Stimulated activated CD8-positive, alpha-beta memory T cell treated with anti-CD3 and anti-CD28 coated beads, Interleukin-7, amount 100 ng/mL, for 24 hours (primary cell): ENCODE data around the gene ULBP1.
"Not testable (repeated sequence)": the region's sequence is repeated elsewhere in the genome, so short reads cannot be mapped to it uniquely, and the experiment has no call there.

Experiments
- DNase-seq: peaks from one replicate; pipeline ENCODE4 v3.0.0-alpha.2; 2020; ENCODE audit warnings: low read depth

The ULBP1 gene

DNA sequence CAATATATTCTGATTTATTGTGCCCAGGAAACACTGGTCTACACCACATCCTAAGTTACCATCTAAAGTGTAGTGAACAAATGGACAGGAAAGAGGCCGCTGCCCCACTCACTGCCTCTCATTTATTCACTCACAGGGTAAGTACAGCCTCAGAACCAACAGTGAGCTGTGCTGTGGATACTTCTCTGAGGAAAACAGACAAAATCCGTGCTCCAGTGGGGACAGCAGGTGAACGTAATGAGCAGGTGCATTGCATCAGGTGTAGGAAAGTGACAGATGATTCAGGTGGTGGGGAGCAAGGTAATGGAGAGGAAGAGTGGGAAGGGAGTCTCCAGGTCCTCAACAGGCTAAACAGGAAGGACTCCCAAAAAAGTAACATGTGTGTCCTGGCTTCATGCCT, 30.3 kb upstream of the ULBP1 start:
- no peak for DNase-seq

DNA sequence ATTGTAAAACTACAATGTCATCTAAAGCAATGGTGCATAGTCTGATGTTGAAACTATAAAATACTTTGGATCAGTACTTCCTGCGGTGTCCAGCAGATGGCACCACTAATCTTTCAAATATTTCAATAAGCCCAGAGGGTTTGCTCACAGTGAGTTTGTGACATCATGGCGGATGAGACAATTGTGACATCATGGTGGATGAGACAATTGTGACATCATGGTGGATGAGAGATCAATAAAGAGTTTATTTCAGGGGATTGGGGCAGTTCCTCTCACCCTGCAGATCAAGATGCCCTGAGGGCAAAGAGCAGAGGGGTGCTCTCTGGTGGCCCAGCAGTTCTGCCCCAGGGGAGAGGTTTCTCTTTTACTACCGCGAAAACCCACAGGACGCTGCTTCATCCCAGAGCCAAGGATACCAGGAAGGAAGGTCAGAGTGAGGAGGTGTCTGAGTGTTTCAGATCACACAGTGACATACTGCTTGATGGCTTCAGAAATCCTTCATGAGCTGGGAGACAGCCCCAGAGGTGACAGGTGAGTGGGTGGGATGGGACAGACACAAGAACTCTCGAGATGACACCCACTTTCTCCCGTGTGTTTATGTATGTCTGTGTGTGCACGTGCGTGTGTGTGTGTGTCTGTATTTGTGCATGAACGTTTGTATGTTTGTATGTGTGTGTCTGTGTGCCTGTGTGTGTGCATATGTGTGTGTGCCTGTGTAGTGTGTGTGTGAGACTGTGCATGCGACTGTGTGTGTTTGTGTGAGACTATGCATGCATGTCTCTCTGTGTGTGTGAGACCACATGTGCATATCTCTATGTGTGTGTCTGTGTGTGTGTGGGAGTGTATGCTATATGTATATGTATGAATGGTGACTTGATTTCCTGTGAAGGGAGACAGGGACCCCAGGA, 29.2 kb upstream of the ULBP1 start:
- peak; percentile 51 for DNase-seq

- DNase-seq = no peak
Observed at GRCh38 chr6:149935246-149935645, 28.5 kb upstream of the ULBP1 start.

GRCh38 chr6:149935668-149936067, 28.1 kb upstream of the ULBP1 start:
- no peak for DNase-seq

DNA sequence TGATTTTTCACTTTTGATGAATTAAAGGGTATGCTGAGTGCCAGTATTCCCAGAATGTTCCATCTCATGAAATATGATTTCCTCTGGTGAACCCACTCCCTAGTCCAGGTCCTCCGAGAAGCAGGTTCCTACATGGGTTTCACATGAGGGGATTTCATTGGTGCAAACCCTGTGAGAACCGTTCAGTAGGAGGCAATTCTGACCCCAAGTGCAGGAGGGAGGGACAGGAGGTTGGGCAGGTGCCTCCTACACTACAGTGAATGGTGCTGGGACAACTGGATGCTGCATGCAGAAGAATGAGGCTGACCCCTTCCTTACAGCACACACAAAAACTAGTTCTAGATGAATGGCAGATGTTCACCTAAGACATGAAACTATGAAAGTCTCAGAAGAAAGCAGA, 27.0 kb upstream of the ULBP1 start:
- DNase-seq = no peak

DNA sequence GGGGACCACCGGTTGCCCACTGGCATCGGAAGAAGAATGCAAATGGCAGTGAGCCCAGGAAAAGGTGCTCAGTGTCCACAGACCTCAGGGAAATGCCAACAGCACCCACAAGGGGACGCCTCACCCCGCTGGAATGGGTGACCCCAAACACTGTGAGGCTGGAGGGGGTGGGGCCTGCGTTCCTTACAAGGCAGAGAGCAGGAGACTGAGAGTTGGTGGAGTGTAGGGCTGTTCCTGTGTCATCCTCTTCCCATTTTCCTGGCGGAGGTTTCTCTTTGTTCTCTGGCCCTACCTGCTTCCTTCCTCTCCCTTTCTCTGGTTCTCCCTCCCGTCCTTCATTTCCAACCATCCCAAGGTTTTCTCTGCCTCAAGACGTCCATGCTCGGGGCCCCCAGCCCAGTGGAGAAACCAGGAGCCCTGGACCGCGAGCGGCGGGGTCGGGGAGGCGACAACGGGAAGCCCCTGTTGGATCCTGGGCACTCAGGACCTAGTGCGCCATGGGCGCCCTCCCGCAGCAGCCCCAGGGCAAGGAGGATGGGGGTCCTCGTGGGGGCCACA, 25.7 kb upstream of the ULBP1 start:
- DNase-seq = not testable (repeated sequence)

GRCh38 chr6:149938571-149939355, 25.0 kb upstream of the ULBP1 start:
- DNase-seq = no peak

DNA sequence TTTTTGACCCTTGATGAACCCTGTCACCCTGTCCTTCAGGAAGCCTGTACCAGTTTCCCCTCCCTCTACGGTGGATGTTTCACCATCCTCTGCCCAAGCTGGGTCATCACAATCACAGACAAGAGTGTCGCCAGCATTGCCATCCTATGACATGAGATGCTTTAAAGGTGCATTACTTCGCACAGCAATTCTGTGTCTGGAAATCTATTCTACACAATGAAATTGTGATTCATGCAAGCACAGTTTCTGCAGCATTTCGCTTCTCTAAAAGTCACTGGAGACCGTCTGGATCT, 24.4 kb upstream of the ULBP1 start:
- no peak for DNase-seq

DNA sequence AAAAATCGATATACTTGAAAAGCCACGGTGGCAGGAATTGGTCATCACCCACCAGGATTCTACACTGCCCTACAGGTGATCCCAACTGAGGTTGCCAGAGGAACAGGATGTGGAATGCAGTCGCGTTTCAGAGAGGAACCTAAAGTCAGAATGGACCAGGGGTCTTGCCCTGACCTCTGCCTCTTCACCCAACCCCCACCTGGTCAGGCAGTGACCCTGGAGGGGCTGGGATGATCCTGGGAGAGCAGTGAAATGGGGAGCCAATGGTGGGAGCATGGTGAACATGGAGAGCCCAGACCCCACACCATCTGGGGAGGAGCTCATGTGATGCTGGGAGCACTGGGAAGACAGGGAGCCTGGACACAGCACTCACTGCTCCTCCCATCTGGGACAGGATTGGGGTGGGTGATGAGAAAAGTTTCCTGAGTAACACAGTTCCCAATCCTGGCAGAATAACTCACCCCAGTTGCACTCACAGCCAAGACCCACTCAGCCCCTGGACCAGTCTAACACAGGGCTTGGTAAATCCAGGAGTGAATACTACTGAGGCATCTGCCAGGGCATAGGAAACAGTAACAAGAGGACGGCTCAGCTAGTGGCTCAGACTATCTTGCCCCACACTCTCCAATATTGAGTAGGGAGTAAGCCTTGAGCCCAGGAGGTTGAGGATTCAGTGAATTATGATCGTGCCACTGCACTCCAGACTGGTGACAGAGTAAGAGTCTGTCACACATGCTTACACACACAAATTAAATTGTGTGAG, 23.7 kb upstream of the ULBP1 start:
- no peak for DNase-seq

DNA sequence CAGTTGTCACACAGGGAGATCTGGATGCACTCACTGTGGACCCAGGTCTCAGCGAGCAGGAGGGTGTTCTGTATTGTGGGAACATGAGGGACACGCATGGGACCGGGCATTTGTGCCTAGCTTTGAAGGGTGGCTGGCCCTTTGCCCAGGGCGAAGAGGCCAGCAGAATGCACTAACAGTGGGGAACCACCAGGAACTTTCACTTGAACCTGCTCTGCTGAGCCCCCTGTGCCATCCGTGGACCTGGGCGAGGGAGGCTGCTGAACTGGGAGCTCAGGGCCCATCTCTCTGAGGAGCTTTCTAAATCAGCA, 23.1 kb upstream of the ULBP1 start:
- no peak for DNase-seq

GRCh38 chr6:149941583-149942460, 21.9 kb upstream of the ULBP1 start, which contains the start of gene ULBP2:
TSS of gene ULBP2 (plus strand) at chr6:149942014. CDS start at chr6:149942073, 59 bp downstream.
- DNase-seq = peak; percentile 70

- no peak for DNase-seq
Observed at GRCh38 chr6:149942461-149942829, 21.3 kb upstream of the ULBP1 start.

- not testable (repeated sequence) for DNase-seq
Observed at GRCh38 chr6:149943321-149943720, 20.4 kb upstream of the ULBP1 start.

GRCh38 chr6:149945276-149945675, 18.5 kb upstream of the ULBP1 start:
- not testable (repeated sequence) for DNase-seq

DNA sequence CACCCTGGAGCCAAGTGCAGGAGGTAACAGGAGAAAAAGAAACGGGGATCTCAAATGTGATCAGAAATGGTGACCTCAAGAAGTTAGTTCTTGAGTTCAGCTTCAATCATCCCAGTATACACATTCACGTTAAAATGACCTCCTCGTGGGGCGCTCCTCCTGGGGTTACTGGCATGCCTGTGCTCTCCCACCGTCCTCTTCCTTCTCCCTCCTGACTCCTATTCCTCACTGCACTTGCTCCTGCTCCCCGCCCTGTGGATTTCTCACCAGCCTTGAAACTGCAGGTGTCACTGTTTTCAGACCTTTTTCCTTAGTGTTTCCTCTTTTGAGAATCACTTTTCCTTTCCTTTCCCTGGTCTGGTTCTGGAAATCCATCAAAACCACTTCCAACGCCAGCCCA, 17.1 kb upstream of the ULBP1 start:
- not testable (repeated sequence) for DNase-seq

DNA sequence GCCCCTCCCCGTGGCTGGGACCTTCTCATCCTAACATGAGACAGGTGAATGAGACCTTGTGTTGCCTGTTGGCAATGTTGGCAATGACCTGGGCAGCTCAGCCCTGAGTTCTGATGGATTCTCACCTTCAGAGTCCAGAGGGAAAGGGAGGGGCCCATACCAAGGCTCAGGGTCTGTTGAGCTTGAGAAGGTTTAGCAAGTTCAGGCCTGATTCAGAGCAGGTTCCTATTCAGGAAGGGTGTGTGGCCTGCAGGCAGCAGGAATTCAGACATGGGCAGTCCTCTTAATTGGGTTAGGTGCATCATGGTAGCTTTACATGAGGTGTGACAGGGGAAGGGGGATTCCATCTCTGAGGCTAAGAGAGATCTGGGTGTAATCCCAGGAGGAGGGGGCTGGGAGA, 16.2 kb upstream of the ULBP1 start:
- DNase-seq = not testable (repeated sequence)

GRCh38 chr6:149948011-149948410, 15.7 kb upstream of the ULBP1 start:
- no peak for DNase-seq

- no peak for DNase-seq
Observed at GRCh38 chr6:149948616-149949015, 15.1 kb upstream of the ULBP1 start.

DNA sequence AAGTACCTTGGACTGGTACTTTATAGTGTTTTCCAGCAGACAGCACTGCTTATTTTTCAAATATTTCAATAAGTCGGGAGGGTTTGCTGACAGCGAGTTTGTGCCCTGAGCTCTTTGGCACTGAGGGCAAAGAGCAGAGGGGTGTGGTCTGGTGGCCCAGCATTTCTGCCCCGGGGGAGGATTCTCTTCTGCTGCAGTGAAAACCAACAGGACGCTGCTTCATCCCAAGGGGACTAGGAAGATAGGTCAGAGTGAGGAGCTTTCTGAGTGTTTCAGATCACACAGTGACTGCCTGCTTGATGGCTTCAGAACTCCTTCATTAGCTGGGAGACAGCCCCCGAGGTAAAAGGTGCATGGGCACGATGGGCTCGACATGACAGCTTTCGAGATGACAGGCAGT, 13.3 kb upstream of the ULBP1 start:
- no peak for DNase-seq

DNA sequence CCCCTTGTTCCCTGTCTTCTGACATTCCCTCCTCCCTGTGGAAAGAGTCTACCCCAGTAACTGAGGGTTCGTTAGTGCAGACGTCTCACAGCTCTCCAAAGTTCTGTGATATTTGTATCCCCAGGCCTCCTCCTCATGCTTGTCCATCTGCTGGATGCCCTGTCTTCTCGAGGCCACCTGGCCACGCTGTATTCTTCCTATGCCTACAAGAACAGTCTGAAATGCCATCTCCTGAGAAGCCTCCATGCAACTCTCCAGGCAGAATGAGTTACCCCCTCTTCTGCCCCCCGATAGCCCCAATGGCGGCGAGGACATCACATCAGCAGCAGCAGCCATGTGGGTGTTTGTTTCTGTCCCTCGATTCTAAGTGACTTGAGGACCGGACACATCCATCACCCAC, 12.6 kb upstream of the ULBP1 start:
- DNase-seq = no peak

GRCh38 chr6:149951626-149952025, 12.1 kb upstream of the ULBP1 start:
- no peak for DNase-seq
